GM12872 (cell line): ENCODE data around the gene CABLES1.

ENCODE experiments used
- CTCF ChIP-seq: IDR thresholded peaks from 3 replicates; pipeline ENCODE4 v1.5.1; 2011; ENCODE audit warnings: low read depth, mild to moderate bottlenecking, low read length, moderate library complexity; ENCODE audit not compliant: insufficient read depth

Gene CABLES1

GRCh38 chr18:23171581-23172156, 36.4 kb downstream of the CABLES1 start:
- TF ChIP-seq CTCF = no peak

DNA sequence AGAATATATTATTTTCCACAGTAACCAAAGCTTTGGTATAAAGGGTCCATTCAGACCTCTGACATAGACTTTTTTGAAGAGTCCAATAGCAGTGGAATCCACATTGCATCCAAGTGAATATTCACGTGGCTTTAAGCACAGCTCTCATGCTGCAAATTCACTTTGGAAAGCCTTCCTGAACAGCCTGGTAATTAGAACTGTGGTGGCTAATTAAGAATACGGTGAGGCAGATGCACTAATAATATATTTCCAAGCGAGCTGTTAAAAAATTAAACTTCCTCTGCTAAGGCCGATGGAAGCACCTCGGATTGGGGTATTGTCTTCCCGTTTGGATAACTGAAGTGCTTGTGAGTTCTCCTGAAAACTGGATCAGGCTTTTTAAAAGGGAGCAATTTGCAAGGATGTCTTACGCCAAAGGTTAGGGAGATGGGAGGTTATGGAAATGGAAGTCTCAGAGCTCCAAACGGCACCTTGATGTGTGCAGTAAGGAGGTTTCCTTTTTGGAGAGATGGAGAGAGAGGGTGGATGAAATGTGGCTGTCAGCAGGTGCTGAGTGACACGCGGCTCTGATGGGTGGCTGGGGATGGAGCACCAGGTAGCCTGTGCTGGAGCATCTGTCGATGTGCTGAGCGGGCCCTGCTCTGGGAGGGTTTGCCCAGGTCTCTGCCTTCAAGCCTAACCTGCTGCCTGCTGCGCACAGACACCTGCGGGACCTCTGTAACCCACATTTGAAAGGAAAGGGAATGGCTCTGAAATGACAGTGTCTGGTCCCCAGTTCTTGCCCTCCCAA, 37.5 kb downstream of the CABLES1 start:
- TF ChIP-seq CTCF = no peak

GRCh38 chr18:23173912-23174311, 38.6 kb downstream of the CABLES1 start:
- TF ChIP-seq CTCF = no peak

- no peak for TF ChIP-seq CTCF
Measured at GRCh38 chr18:23176701-23177432, 41.6 kb downstream of the CABLES1 start.

- TF ChIP-seq CTCF = no peak
Measured at GRCh38 chr18:23177433-23178072, 42.3 kb downstream of the CABLES1 start.

GRCh38 chr18:23178201-23178600, 42.9 kb downstream of the CABLES1 start:
- TF ChIP-seq CTCF = no peak

- TF ChIP-seq CTCF = no peak
Measured at GRCh38 chr18:23178661-23179081, 43.4 kb downstream of the CABLES1 start.
